Astrocyte (in vitro differentiated cells and primary cell): ENCODE measurements around the gene ELP4.

ENCODE experiments used
- EZH2 ChIP-seq: IDR thresholded peaks from 2 replicates; pipeline ENCODE4 v1.6.1; 2012; ENCODE audit warnings: mild to moderate bottlenecking, low read length, inconsistent platforms; ENCODE audit not compliant: insufficient read depth
- TF ChIP-seq, protein P1 (sequence below): IDR thresholded peaks from 2 replicates; pipeline ENCODE4 v1.5.1; 2011; ENCODE audit warnings: low read depth, mild to moderate bottlenecking, inconsistent platforms, low read length, moderate library complexity; ENCODE audit not compliant: insufficient read depth

GRCh38 chr11:31784611-31785010 is 275.0 kb downstream of the ELP4 start:
- TF ChIP-seq, protein P1, sequence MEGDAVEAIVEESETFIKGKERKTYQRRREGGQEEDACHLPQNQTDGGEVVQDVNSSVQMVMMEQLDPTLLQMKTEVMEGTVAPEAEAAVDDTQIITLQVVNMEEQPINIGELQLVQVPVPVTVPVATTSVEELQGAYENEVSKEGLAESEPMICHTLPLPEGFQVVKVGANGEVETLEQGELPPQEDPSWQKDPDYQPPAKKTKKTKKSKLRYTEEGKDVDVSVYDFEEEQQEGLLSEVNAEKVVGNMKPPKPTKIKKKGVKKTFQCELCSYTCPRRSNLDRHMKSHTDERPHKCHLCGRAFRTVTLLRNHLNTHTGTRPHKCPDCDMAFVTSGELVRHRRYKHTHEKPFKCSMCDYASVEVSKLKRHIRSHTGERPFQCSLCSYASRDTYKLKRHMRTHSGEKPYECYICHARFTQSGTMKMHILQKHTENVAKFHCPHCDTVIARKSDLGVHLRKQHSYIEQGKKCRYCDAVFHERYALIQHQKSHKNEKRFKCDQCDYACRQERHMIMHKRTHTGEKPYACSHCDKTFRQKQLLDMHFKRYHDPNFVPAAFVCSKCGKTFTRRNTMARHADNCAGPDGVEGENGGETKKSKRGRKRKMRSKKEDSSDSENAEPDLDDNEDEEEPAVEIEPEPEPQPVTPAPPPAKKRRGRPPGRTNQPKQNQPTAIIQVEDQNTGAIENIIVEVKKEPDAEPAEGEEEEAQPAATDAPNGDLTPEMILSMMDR, result no peak
- no peak for TF ChIP-seq EZH2
